Astrocyte (in vitro differentiated cells and primary cell): ENCODE results near the gene ACOT6.
"Not testable (repeated sequence)": the region's sequence is repeated elsewhere in the genome, so short reads cannot be mapped to it uniquely, and the experiment has no call there.

ENCODE experiments used
- CTCF ChIP-seq: IDR thresholded peaks from 2 replicates; pipeline ENCODE4 v1.5.1; 2011; ENCODE audit warnings: low read depth, mild to moderate bottlenecking, inconsistent platforms, low read length, moderate library complexity; ENCODE audit not compliant: insufficient read depth
- EZH2 ChIP-seq: IDR thresholded peaks from 2 replicates; pipeline ENCODE4 v1.6.1; 2012; ENCODE audit warnings: mild to moderate bottlenecking, low read length, inconsistent platforms; ENCODE audit not compliant: insufficient read depth

- TF ChIP-seq CTCF, EZH2: not testable (repeated sequence)
Measured at GRCh38 chr14:73569185-73569958, 42.9 kb upstream of the ACOT6 start, which contains the start of gene ACOT2.
